SK-N-SH (cell line): ENCODE measurements around the gene C1orf174. TPM values are rescaled to one million over a fixed set of nuclear protein-coding genes. Genes with fewer than 3 reads are reported as not detected.

Source experiments
- CTCF ChIA-PET: fragments of 300-600, 350-600 bp; formaldehyde crosslinking; extraction: SDS; loops from one replicate; lab custom pipeline; 2021; lab: Yijun Ruan, JAX
- POLR2A ChIA-PET: fragments of 350-600 bp; sonication (Branson Sonifier 250); formaldehyde crosslinking; extraction: SDS; loops from one replicate; lab custom pipeline; 2020; ENCODE audit warnings: antibody characterized with exemption, inconsistent platforms; lab: Yijun Ruan, JAX
- DNase-seq: peaks from one replicate; pipeline ENCODE4 v3.0.0; 2012
- H2AFZ ChIP-seq: fragments of 200-600 bp; sonication (generic); 2 replicates; pipeline ENCODE4 v1.8.1; 2016; ENCODE audit warnings: antibody characterized with exemption, mild to moderate bottlenecking, low read depth
- H3F3A ChIP-seq: fragments of 200-600 bp; sonication (generic); replicated peaks from 2 replicates; pipeline ENCODE3; 2016; ENCODE audit warnings: antibody characterized with exemption, mild to moderate bottlenecking; ENCODE audit not compliant: insufficient read depth
- H3K27ac ChIP-seq, 2 experiments: fragments of 200-500 bp in 1 of 2; fragments of 200-600 bp in 1 of 2; sonication (Bioruptor generic) in 1 of 2; sonication (generic), shearing (Covaris generic) in 1 of 2; 2 replicates each; pipeline versions ENCODE4 v1.5.1 to v1.6.1; 2014 to 2016; ENCODE audit warnings: low read depth in 2 of 2, inconsistent platforms in 1 of 2, low read length in 1 of 2, mild to moderate bottlenecking in 1 of 2, mixed read lengths in 1 of 2
- H3K27me3 ChIP-seq: fragments of 200-600 bp; sonication (generic), shearing (Covaris generic); 2 replicates; pipeline ENCODE4 v1.6.1; 2016; ENCODE audit warnings: mixed run types; ENCODE audit not compliant: insufficient read depth
- H3K36me3 ChIP-seq, 2 experiments: fragments of 200-500 bp in 1 of 2; fragments of 200-600 bp in 1 of 2; sonication (Bioruptor generic) in 1 of 2; sonication (generic) in 1 of 2; replicated peaks in 1 of 2; 2 replicates each; pipeline versions ENCODE3 to v1.5.1; 2014 to 2016; ENCODE audit warnings: low read length in 1 of 2, mild to moderate bottlenecking in 1 of 2; ENCODE audit not compliant: insufficient read depth in 2 of 2, control insufficient read depth in 1 of 2
- H3K4me1 ChIP-seq, 2 experiments: fragments of 200-500 bp in 1 of 2; fragments of 200-600 bp in 1 of 2; sonication (Bioruptor generic) in 1 of 2; sonication (generic), shearing (Covaris generic) in 1 of 2; 2 replicates each; pipeline versions ENCODE4 v1.5.1 to v1.6.1; 2014 to 2016; ENCODE audit warnings: low read depth in 1 of 2, low read length in 1 of 2, mixed run types in 1 of 2; ENCODE audit not compliant: insufficient read depth in 2 of 2, control insufficient read depth in 1 of 2
- H3K4me2 ChIP-seq: fragments of 200-600 bp; sonication (generic), shearing (Covaris generic); 2 replicates; pipeline ENCODE4 v1.6.1; 2017; ENCODE audit warnings: mixed run types
- H3K4me3 ChIP-seq, 2 experiments: fragments of 200-500 bp in 1 of 2; fragments of 200-600 bp in 1 of 2; sonication (Bioruptor generic) in 1 of 2; sonication (generic), shearing (Covaris generic) in 1 of 2; 2 replicates each; pipeline versions ENCODE4 v1.5.1 to v1.8.1; 2014 to 2016; ENCODE audit warnings: low read depth in 2 of 2, inconsistent platforms in 1 of 2, low read length in 1 of 2, mild to moderate bottlenecking in 1 of 2, mixed read lengths in 1 of 2, moderate library complexity in 1 of 2
- H3K79me2 ChIP-seq: fragments of 200-600 bp; sonication (generic); 2 replicates; pipeline ENCODE4 v1.8.1; 2017; ENCODE audit warnings: mild to moderate bottlenecking; ENCODE audit not compliant: insufficient read depth
- H3K9ac ChIP-seq: fragments of 200-600 bp; sonication (generic); 2 replicates; pipeline ENCODE4 v1.6.1; 2017; ENCODE audit warnings: mixed run types
- H3K9me2 ChIP-seq: fragments of 200-600 bp; sonication (generic); 2 replicates; pipeline ENCODE4 v1.6.1; 2017; ENCODE audit warnings: mixed run types
- H3K9me3 ChIP-seq: fragments of 200-600 bp; sonication (generic); 2 replicates; pipeline ENCODE4 v1.6.1; 2017; ENCODE audit warnings: mixed run types, mild to moderate bottlenecking, moderate library complexity
- H4K20me1 ChIP-seq: fragments of 200-600 bp; sonication (generic); 2 replicates; pipeline ENCODE4 v1.6.1; 2017; ENCODE audit warnings: mild to moderate bottlenecking, mixed run types; ENCODE audit not compliant: insufficient read depth
- FOXM1 ChIP-seq: IDR thresholded peaks from 2 replicates; pipeline ENCODE4 v1.4.0; 2012; ENCODE audit warnings: low read depth, mild to moderate bottlenecking
- IRF3 ChIP-seq: fragments of 150-350 bp; IDR thresholded peaks from 2 replicates; pipeline ENCODE4 v1.6.1; 2016; ENCODE audit warnings: mild to moderate bottlenecking, low read depth, low read length
- MXI1 ChIP-seq: IDR thresholded peaks from 2 replicates; pipeline ENCODE4 v1.6.1; 2012; ENCODE audit warnings: mild to moderate bottlenecking, low read depth, low read length, improper control_type of control experiment
- NRF1 ChIP-seq: IDR thresholded peaks from 2 replicates; pipeline ENCODE4 v1.6.1; 2012; ENCODE audit warnings: low read depth, mild to moderate bottlenecking, low read length
- POLR2AphosphoS5 ChIP-seq: IDR thresholded peaks from 2 replicates; pipeline ENCODE4 v1.6.1; 2012; ENCODE audit warnings: low read depth, low read length
- REST ChIP-seq: IDR thresholded peaks from 2 replicates; pipeline ENCODE4 v1.6.1; 2012; ENCODE audit warnings: mild to moderate bottlenecking, low read depth, low read length, moderate library complexity
- RXRA ChIP-seq: IDR thresholded peaks from 2 replicates; pipeline ENCODE4 v1.4.0; 2012; ENCODE audit warnings: low read depth, mild to moderate bottlenecking, borderline replicate concordance
- SMC3 ChIP-seq: IDR thresholded peaks from 2 replicates; pipeline ENCODE4 v1.6.1; 2012; ENCODE audit warnings: low read depth, low read length, improper control_type of control experiment
- TAF1 ChIP-seq: IDR thresholded peaks from 2 replicates; pipeline ENCODE4 v1.6.1; 2012; ENCODE audit warnings: low read depth, mild to moderate bottlenecking, low read length, moderate library complexity, borderline replicate concordance
- TCF12 ChIP-seq: IDR thresholded peaks from 2 replicates; pipeline ENCODE4 v1.4.0; 2012
- YY1 ChIP-seq: IDR thresholded peaks from 2 replicates; pipeline ENCODE4 v1.4.0; 2012; ENCODE audit warnings: low read depth, mild to moderate bottlenecking
- WGBS: methylation state at CpG from one replicate; pipeline ENCODE4 v1.1.6; 2017; ENCODE audit warnings: low lambda C conversion rate; 5-methylcytosine and 5-hydroxymethylcytosine counted together
- polyA plus RNA-seq, 3 experiments: library from polyadenylated mRNA; depleted of rRNA; stranded (reverse); fragments of >200 nt; gene quantifications; 2 replicates each; pipeline ENCODE4 v1.2.3, GENCODE V29; 2012
- TF ChIP-seq, protein P1 (sequence below): IDR thresholded peaks from 2 replicates; pipeline ENCODE4 v1.4.0; 2012; ENCODE audit warnings: low read depth, borderline replicate concordance

Gene C1orf174
- polyA plus RNA-seq, 1 of the 3 experiments (the other 2 are of a cell fraction): 21.4 TPM

DNA sequence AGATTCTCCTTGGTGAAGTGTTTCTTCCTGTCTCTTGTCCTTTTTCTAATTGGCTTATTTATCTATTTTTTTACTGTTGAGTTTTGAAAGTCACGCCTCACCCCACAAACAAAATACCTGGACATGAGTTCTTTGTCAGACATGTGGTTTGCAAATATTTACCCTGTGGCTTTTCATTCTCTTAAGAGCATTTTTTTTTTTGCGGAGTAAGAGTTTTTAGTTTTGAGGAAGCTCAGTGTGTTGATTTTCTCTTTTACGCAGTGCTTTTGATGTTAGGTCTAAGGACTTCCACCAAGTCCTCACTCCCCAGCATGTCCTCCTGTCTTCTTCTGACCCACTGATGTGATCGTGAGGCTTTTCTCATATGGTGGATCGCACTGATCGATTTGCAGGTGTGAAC, 35.2 kb downstream of the C1orf174 start:
- H3F3A ChIP-seq: no peaks in the 10 kb centered on the region
- no peaks in the 10 kb centered on the region for H3K4me1 ChIP-seq
- ChIA-PET POLR2A (no interaction called here), CTCF (no interaction called here)
- H3K79me2 ChIP-seq: no peaks in the 10 kb centered on the region
- H3K27me3 ChIP-seq: no peaks in the 10 kb centered on the region
- no peaks in the 10 kb centered on the region for H3K9me2 ChIP-seq
- no peak overlapping the region for H3K9ac ChIP-seq
- H3K9me3 ChIP-seq: no peaks in the 10 kb centered on the region
- H3K36me3 ChIP-seq: peaks cover 0 to 2% of the 10 kb centered on the region in 2 experiments
- no peak overlapping the region for H3K4me2 ChIP-seq
- no peak overlapping the region for H2AFZ ChIP-seq
- no peak overlapping the region for H3K27ac ChIP-seq
- H4K20me1 ChIP-seq: no peaks in the 10 kb centered on the region
- no peak for DNase-seq
- no peak overlapping the region for H3K4me3 ChIP-seq
- TF ChIP-seq TCF12: no peak
- 85% methylated on average over 6 of the region's 6 CpGs for WGBS

GRCh38 chr1:3863231-3863935, 36.7 kb downstream of the C1orf174 start:
- H3K36me3 ChIP-seq: no peaks in the 10 kb centered on the region
- POLR2A ChIA-PET: interaction anchor here (0.7 kb wide), 1 partner anchor 1367 kb away, joined by 3 read pairs; no protein-coding TSS in a partner anchor
- no peaks in the 10 kb centered on the region for H3F3A ChIP-seq
- TF ChIP-seq YY1: no peak
- no peak for TF ChIP-seq TAF1
- TF ChIP-seq FOXM1: no peak
- no peak for TF ChIP-seq IRF3
- TF ChIP-seq REST: no peak
- TF ChIP-seq, protein P1, sequence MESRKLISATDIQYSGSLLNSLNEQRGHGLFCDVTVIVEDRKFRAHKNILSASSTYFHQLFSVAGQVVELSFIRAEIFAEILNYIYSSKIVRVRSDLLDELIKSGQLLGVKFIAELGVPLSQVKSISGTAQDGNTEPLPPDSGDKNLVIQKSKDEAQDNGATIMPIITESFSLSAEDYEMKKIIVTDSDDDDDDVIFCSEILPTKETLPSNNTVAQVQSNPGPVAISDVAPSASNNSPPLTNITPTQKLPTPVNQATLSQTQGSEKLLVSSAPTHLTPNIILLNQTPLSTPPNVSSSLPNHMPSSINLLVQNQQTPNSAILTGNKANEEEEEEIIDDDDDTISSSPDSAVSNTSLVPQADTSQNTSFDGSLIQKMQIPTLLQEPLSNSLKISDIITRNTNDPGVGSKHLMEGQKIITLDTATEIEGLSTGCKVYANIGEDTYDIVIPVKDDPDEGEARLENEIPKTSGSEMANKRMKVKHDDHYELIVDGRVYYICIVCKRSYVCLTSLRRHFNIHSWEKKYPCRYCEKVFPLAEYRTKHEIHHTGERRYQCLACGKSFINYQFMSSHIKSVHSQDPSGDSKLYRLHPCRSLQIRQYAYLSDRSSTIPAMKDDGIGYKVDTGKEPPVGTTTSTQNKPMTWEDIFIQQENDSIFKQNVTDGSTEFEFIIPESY: no peak
- no peak for TF ChIP-seq SMC3
- no peak for TF ChIP-seq POLR2AphosphoS5
- TF ChIP-seq NRF1: no peak
- no peak for TF ChIP-seq RXRA
- no peak for TF ChIP-seq MXI1
- TF ChIP-seq, all 33 proteins: peak for 0
- WGBS: 87% methylated on average over 11 of the region's 12 CpGs
- Histone ChIP-seq H3K27me3 (no peaks in the 10 kb centered on the region), H3K4me2 (no peak overlapping the region), H3K9ac (no peak overlapping the region), H3K9me2 (no peaks in the 10 kb centered on the region), H2AFZ (no peak overlapping the region), H3K4me1 (peaks cover 0 to 2% of the 10 kb centered on the region in 2 experiments; a peak in 1 of 4 replicates), H3K27ac (no peak overlapping the region), H3K9me3 (no peaks in the 10 kb centered on the region), H3K79me2 (no peaks in the 10 kb centered on the region), H4K20me1 (no peaks in the 10 kb centered on the region), H3K4me3 (no peak overlapping the region)
- no peak for DNase-seq
- CTCF ChIA-PET: no interaction called here
